K562 treated with DMSO at 1 percent for 12 hours (cell line): ENCODE measurements around the gene HSPB8. TPM values are rescaled to one million over a fixed set of nuclear protein-coding genes. Genes with fewer than 3 reads are reported as not detected.

Source experiments
- total RNA-seq: library from RNA; unstranded; fragments of 300-600 nt; gene quantifications from 2 replicates; pipeline ENCODE4 v1.2.3, GENCODE V29; 2022; ENCODE audit not compliant: insufficient read depth

The HSPB8 gene, protein sequence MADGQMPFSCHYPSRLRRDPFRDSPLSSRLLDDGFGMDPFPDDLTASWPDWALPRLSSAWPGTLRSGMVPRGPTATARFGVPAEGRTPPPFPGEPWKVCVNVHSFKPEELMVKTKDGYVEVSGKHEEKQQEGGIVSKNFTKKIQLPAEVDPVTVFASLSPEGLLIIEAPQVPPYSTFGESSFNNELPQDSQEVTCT
- not detected in 2 replicates for total RNA-seq

DNA sequence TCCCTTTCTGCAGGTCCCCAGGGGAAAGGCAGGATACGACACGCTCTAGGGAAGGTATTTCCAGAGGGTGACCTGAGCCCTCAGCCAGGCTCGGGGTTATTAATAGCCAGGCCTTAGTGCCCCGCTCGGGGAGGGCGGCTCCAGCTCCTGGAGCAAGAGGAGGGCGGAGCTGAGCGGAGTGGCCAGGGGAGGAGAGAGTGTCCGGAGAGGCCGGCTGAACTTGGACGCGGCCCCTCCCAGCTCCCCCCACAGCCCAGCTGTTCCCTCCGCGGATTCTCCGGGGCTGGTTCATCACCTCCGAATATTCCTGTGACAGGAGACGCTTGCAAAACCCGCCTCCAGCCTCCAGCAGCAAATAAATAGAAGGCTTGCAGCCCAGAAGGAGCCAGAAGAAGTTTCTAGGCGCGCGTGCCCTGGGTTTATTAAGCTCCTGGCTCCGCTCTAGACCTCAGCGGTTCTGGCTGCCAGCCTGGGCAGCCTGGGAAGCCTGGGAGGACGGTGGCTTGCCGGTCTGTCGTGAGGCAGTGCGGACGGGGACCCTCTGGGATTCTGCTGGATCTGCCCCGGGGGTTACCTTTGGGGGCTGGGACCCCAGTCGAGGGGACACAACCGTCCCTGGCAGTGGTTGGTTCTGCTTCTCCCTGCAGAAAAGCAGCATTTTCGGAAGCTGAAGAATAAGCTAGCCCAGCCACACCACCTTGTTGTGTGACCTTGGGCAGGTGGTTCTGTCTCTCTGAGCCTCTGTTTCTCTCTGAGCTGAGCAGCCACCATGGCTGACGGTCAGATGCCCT, at the start of gene HSPB8:
Gene HSPB8 (plus strand): TSS at position 388 of the 791 bp plus-strand sequence. CDS start 382 bp downstream, at position 770.

Other genes starting within 250 kb of the HSPB8 start
- gene SRRM4, start 197.4 kb upstream of the HSPB8 start, total RNA-seq, result 0.09 TPM in 1 of 2 replicates, not detected in the other
- gene CCDC60, start 155.8 kb downstream of the HSPB8 start, total RNA-seq, result not detected in 2 replicates